Epithelial cell of esophagus (primary cell): ENCODE measurements around the gene ZNRF1.

Source experiments
- DNase-seq: peaks from one replicate; pipeline ENCODE4 v3.0.0; 2010; ENCODE audit warnings: low read depth
- H3K4me3 ChIP-seq: 2 replicates; pipeline ENCODE4 v1.5.1; 2011; ENCODE audit warnings: mild to moderate bottlenecking, low read length, control low read depth
- CTCF ChIP-seq: IDR thresholded peaks from 2 replicates; pipeline ENCODE4 v1.5.1; 2011; ENCODE audit warnings: low read depth, mild to moderate bottlenecking, low read length, control low read depth, inconsistent platforms; ENCODE audit not compliant: insufficient read depth; ENCODE audit errors: missing control alignments

The ZNRF1 gene

GRCh38 chr16:75072239-75072947, 73.6 kb downstream of the ZNRF1 start:
- no peak for TF ChIP-seq CTCF
- no peak overlapping the region for H3K4me3 ChIP-seq
- no peak for DNase-seq

GRCh38 chr16:75073545-75074303, 74.9 kb downstream of the ZNRF1 start:
- no peak for DNase-seq
- no peak for TF ChIP-seq CTCF
- H3K4me3 ChIP-seq = no peak overlapping the region

- no peak for TF ChIP-seq CTCF
- no peak overlapping the region for H3K4me3 ChIP-seq
- no peak for DNase-seq
Measured at GRCh38 chr16:75074304-75074793, 75.5 kb downstream of the ZNRF1 start.

- no peak for TF ChIP-seq CTCF
- no peak overlapping the region for H3K4me3 ChIP-seq
Measured at GRCh38 chr16:75074920-75075687, 76.3 kb downstream of the ZNRF1 start.

DNA sequence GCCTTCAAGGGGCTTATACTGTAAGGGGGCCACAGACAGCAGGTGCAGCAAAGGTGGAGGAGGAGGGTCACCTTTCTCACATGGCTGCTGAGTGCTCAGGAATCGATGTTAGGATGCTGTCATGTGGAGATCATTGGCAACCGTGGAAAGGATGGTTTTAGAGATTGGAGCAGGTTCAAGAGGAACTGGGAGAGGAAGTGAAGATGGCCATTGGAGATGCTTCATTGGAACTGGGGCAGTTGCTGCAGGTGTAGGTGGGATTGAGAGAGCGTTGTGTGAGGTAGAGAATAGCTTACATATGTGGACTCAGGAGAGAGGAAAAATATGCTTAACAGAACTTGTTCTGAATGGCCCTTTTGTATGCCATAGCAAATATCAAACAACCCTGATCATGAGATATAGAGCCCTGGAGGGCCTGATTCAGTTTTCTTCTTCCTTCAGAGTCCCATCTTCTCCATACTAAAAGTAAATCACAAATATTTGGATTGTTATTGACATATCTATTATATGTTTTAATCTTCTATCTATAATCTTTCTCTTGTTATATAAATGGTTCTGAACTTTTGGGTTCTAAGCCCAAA, 77.0 kb downstream of the ZNRF1 start:
- no peak overlapping the region for H3K4me3 ChIP-seq
- DNase-seq = no peak
- TF ChIP-seq CTCF = no peak

More at GRCh38 chr16:75074920-75075687, 76.3 kb downstream of the ZNRF1 start:
- DNase-seq = no peak

DNA sequence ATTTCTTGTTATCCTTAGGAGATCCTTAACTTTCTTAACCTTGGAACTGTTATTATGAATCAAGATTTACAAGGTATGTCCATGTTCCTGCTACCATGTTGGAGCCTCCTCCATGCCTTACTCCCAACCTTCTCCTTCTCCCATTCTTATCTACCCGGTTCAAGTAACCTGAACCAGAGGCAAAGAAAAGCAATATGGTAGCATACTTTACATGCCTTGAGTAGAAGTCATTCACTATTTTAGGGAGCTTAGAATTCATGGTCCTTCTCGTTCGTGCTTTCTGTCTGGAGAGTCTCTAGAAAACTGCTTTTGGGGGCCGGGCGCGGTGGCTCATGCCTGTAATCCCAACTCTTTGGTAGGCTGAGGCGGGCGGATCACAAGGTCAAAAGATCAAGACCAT, 80.1 kb downstream of the ZNRF1 start:
- DNase-seq = no peak
- H3K4me3 ChIP-seq = no peak overlapping the region
- no peak for TF ChIP-seq CTCF
